HG03135 (cell line): ENCODE measurements around the gene KDSR.

Experiments used
- ATAC-seq: cut with Tn5 transposase; IDR thresholded peaks from one replicate; pipeline ENCODE4 v1.9.1; 2021; ENCODE audit warnings: mild to moderate bottlenecking, moderate library complexity; ENCODE audit not compliant: unreplicated experiment

KDSR gene

GRCh38 chr18:63284827-63285733 lies 81.9 kb downstream of the KDSR start:
- peak; percentile 93 for ATAC-seq

DNA sequence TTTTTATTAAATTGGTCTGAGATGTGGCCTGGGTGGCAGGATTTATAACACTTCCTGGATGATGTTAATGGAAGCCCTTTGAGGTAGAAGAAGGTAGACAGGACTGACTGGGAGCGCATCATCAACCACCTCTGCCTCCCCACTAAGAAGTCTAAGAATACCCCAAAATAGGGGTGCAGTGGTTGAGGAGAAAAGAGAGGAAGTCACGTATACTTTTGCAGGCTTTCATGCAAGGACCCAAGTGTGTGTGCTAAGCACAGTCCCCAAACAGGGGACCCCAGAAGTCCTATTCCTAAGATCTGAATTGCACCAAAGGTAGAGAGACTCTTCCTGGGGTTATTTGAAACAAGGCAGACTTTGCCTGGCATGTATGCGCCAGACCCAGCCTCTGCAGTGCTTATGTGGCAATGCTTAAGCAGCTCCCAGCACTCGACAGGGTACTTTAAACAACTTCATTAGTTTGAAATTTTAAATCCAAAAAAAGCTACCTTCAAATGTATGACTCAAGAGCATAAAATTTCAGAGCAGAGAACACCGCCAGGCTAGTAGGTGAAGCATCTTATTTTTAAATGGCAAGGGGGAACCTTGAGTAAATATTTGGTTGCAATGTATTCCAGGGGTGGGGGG lies 82.7 kb downstream of the KDSR start:
- ATAC-seq, result no peak

DNA sequence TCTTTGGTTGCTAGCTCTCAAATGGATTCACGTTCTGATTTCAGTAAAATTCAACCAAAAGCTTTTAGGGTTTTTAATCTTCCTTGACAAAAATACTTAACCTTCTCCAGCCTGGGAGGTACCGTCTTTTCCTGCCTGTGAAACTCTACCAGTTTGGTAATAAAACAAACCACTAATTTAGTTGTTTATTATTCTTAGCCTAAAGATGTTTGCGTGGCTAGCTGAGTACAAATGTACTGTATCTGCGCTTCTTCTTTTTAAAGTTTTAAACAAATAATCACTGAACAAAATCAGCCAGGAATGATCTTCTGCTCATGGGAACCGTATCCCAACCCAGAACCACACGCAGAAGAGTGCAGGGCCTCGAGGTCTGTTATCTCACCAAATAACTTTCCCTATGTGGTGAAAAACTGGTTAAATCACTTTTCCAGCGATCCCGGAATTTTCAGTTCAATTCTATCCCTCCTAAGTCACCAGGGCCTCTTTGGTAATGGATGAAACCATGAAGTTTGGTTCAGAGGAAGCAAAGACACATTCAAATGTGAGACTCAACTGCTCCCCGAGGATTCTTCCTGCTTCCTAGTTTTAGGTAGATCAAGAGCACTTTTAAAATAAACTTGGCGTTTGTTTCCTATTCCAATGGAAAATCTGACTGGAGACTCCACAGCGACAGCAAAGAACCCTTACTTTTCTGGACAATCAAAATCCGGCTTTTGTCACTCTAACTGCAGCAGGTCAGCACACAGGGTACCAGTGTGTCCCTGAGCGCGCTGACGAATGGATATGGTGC lies 83.5 kb downstream of the KDSR start:
- no peak for ATAC-seq

DNA sequence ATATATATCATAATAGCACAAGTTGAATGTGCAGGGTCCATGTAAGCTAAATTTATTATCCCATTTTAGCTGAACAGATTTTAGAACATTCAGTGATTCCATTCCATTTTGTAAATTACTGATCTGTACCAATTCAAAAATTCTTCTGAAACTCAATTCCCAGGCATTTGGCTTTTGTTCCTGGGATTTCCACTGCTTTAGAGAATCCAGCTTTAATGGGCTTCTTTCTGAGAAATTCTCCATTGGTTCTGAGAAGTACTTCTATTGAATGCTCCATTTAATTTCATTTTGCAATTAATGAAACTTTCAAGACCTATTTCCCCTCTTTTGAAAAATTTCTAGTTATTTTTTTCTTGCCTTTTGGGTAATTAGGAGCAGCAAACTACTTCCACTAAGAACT lies 84.2 kb downstream of the KDSR start:
- no peak for ATAC-seq
